Measurements from ENCODE around the gene SAPCD1.

- TF ChIP-seq CTCF (IDR thresholded peaks at IDR 0.05) = no peak
- no peak for TF ChIP-seq EZH2 (IDR thresholded peaks at IDR 0.05; ENCODE audit: borderline replicate concordance, insufficient read depth, low read depth, low read length, poor library complexity, severe bottlenecking)
These were observed at the start of gene SAPCD1 for GRCh38 chr6:31762356-31762755.

Data from B cell (primary cell).